ENCODE data around the gene FRMPD4.

FRMPD4 gene

GRCh38 chrX:12138361-12139313 lies at the start of gene FRMPD4:
FRMPD4 (plus strand) TSS chrX:12138473; CDS start chrX:12138972, 499 bp downstream.
- H3K4me3 ChIP-seq (replicated peaks; ENCODE audit: low read depth, low read length), result peak within 1 kb of the TSS; percentile 9; the same call in 1 of the 2 replicates
- DNase-seq (ENCODE audit: extremely low read depth, low read depth), result no peak
- no peak for TF ChIP-seq CTCF (IDR thresholded peaks at IDR 0.05; ENCODE audit: low read depth, low read length, missing control alignments)

- no peak for DNase-seq (ENCODE audit: extremely low read depth, low read depth)
- no peak for TF ChIP-seq CTCF (IDR thresholded peaks at IDR 0.05; ENCODE audit: low read depth, low read length, missing control alignments)
- H3K4me3 ChIP-seq (replicated peaks; ENCODE audit: low read depth, low read length), result no peak overlapping the region
These were observed 48.5 kb upstream of the FRMPD4 start for GRCh38 chrX:12089740-12090139.

GRCh38 chrX:12113321-12113720 lies 25.0 kb upstream of the FRMPD4 start:
- no peak overlapping the region for H3K4me3 ChIP-seq (replicated peaks; ENCODE audit: low read depth, low read length)
- no peak for TF ChIP-seq CTCF (IDR thresholded peaks at IDR 0.05; ENCODE audit: low read depth, low read length, missing control alignments)
- no peak for DNase-seq (ENCODE audit: extremely low read depth, low read depth)

GRCh38 chrX:12115377-12115776 lies 22.9 kb upstream of the FRMPD4 start:
- TF ChIP-seq CTCF (IDR thresholded peaks at IDR 0.05; ENCODE audit: low read depth, low read length, missing control alignments), result no peak
- no peak for DNase-seq (ENCODE audit: extremely low read depth, low read depth)
- no peak overlapping the region for H3K4me3 ChIP-seq (replicated peaks; ENCODE audit: low read depth, low read length)

GRCh38 chrX:12118134-12118533 lies 20.1 kb upstream of the FRMPD4 start:
- TF ChIP-seq CTCF (IDR thresholded peaks at IDR 0.05; ENCODE audit: low read depth, low read length, missing control alignments), result no peak
- DNase-seq (ENCODE audit: extremely low read depth, low read depth), result no peak

GRCh38 chrX:12128017-12128416 lies 10.3 kb upstream of the FRMPD4 start:
- TF ChIP-seq CTCF (IDR thresholded peaks at IDR 0.05; ENCODE audit: low read depth, low read length, missing control alignments), result no peak
- no peak overlapping the region for H3K4me3 ChIP-seq (replicated peaks; ENCODE audit: low read depth, low read length)

More at GRCh38 chrX:12118134-12118533, 20.1 kb upstream of the FRMPD4 start:
- H3K4me3 ChIP-seq (replicated peaks; ENCODE audit: low read depth, low read length), result no peak overlapping the region

More at GRCh38 chrX:12128017-12128416, 10.3 kb upstream of the FRMPD4 start:
- no peak for DNase-seq (ENCODE audit: extremely low read depth, low read depth)
